GM19239 (cell line): ENCODE data around the gene PSMD1.
"Not testable (repeated sequence)": the region's sequence is repeated elsewhere in the genome, so short reads cannot be mapped to it uniquely, and the experiment has no call there.

Experiments used
- DNase-seq: peaks from one replicate; pipeline ENCODE4 v3.0.0; 2011; ENCODE audit warnings: low spot score; ENCODE audit not compliant: insufficient read length
- FAIRE-seq: peaks from 2 replicates; lab custom pipeline; 2011; peaks lifted over from hg19 to GRCh38; lab: Jason Lieb, UNC

The PSMD1 gene

DNA sequence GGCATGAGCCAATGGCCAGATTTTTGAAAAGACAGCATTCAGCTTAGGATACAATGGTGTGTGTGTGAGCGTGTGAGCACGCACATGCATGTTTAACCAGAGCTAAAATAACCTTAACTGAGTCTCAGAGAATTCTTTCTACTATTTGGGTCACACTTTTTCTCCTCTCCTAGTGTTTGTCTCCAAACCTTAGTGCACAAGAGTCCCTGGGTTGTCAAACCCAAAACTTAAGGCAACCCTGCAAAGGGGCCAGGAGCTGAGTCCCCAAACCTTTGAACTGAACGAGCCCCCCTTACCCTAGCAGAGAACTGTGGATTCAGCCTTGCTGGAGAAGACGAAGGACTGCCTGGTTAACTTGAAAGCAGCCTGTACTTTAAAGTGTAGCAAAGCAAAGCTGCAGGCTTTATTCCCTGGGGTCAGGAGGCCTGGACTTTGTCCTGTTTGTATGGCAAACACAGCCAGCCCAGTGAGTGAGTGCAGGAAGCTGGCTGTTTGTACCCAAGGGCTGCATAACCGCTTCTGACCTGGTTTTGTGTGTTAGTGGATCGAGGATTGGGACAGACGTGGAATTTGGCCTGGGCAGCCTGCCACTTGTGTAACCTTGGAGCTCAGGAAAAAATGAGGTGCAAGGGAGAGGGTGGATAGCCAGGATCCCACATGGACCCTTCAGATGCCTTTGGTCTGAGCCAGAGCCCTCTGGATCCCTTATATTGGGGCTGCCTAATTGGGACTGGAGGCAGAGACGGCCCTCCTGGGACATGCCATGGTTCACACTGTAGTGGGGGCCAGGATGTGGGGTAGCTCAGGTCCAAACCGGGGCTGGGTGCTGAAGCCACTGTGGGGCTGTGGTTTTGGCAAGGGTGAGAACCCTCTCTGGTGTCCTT is 6.4 kb upstream of the PSMD1 start:
- no peak for DNase-seq
- FAIRE-seq, result no peak

DNA sequence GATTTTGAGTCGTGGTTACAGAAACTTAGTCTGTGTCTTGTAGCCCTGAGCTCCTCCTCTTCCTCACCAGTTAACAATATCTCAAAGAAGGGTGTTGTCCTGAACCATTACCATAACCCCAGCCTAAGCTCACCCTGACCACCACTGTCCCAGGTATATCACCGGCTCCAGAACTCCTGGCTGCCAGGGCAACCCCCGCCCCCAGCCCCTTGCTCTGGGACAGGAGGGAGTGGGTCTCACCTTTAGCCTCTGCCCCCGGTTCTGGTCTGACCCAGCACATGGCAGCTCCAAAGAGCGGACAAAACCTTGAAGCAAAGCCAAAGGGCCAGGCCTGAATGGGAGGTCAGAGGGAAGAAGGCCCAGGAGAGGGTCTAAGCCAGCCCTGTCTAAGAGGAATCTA is 5.6 kb upstream of the PSMD1 start:
- DNase-seq, result no peak
- no peak for FAIRE-seq

DNA sequence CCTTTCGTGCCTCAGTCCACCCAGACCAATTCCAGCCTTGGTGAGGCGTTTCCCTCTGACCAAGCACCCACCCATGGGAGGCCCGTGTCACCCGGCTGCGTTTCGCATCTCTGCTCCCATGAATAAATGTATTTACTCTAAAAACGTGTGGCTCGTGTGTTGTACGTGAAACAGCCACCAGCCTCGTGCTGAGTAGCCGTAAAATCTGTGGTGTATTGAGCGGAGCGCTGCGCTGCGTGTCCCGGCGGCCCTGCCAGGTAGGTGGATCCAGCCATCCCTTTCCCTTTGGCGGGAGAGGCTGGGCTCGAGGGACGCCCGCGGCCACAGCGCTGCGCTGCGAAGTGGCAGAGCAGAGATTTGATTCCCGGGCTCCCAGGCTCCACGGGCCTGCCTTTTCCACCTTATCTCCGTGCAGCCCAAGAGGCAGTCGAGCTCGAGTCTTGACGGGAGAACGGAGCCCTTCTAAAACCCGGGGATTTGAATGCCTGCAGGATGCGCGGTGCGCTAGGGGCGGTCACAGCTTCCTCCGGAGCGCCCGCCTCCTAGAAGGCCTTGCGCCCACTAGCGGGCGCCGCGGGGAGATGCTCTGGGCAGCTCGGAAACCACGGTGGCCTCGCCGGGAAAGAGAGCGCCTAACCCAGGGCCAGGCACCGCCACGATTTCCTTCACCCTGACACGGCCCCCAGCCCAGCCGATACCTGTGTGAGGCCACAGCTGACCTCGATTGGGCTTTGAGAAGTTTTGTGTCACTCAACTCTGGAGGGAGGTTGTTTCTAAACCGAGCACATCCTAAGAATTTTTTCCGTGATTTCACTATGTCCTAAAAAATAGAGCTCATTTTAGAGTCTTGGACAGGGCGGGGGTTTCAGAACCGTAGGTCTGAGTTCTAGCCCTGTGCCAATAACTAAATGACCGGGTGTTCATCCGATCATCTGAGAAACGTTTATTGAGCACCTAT is 3.9 kb upstream of the PSMD1 start:
- DNase-seq (peak; percentile 74), FAIRE-seq (peak; percentile 83)

DNA sequence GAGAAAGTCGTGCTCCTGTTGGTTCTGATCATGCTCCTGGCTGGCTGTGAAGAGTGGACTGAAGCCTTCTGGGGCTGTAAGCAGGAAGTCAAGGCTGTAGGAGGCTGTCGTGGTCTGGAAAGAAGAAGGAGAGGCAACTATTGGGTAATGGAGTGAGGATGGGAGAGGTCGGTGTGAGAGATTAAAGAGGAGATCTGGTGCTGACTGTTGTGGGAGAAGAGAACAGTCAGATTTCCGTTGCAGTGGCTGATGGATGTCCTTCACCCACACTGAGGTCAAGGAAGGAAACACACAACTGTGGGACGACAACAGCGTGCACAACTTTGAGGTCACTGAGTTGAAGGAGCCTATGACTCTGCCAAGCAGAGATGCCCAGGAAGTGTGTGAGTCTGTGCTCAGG is 2.8 kb upstream of the PSMD1 start:
- no peak for FAIRE-seq
- no peak for DNase-seq

- FAIRE-seq, result peak; percentile 71
These were observed 923 bp downstream of the PSMD1 start for GRCh38 chr2:231057590-231057989.

GRCh38 chr2:231058761-231059550 is 2.3 kb downstream of the PSMD1 start:
- FAIRE-seq, result no peak
- no peak for DNase-seq

More at GRCh38 chr2:231057590-231057989, 923 bp downstream of the PSMD1 start:
- no peak for DNase-seq

GRCh38 chr2:231059756-231060155 is 3.1 kb downstream of the PSMD1 start:
- DNase-seq (no peak), FAIRE-seq (no peak)

DNA sequence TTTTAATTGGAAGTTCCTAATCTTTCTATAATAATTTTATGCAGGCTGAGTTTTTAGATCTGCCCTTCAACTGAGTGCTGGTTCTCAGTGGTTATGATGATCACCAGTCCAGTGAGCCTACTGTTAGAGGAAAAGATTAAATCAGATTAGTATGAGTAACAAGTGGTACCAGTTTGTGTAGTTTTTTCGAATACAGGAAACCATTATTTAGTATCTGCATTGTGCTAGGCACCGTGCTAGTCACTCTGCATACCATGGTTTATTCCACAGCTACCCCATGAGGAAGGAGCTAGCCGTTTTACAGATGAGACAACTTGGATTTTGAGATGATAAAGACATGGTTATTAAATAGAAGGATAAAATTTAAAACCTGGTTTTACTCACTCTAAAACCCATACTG is 6.1 kb downstream of the PSMD1 start:
- FAIRE-seq (no peak), DNase-seq (no peak)

DNA sequence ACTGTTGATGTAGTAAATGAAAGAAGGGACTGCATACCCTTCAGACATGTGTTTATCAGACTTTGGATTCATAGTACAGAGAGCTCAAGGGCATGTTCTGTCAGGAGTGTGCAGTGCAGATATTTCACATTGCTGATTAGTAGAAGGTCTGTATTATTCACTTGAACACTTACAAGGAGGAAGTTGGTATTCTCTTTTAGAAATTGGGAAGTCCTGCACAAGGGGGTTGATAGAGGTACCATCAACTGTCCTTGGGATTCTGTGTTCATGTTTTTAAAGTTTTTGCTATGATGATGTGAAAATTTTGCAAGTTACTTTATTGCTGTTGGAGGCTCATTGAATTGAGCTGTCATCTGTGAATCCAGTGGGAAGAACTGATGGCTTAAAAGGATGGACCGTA is 6.7 kb downstream of the PSMD1 start:
- DNase-seq (no peak), FAIRE-seq (no peak)

DNA sequence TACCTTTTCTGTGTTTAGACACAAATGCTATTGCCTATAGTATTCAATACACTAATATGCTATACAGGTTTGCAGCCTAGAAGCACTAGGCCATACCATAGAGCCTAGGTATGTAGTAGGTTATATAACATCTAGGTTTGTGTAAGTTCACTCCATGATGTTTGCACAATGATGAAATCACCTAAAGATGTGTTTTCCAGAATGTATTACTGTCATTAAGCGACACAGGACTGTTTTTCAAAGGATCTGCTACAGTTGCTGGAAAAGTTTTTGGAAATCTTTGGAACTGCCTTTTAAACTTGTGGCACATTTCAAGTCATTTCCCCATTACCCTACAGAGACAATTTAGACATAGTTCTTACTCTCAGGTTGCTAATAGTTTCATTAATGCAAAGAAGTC is 9.3 kb downstream of the PSMD1 start:
- no peak for FAIRE-seq

DNA sequence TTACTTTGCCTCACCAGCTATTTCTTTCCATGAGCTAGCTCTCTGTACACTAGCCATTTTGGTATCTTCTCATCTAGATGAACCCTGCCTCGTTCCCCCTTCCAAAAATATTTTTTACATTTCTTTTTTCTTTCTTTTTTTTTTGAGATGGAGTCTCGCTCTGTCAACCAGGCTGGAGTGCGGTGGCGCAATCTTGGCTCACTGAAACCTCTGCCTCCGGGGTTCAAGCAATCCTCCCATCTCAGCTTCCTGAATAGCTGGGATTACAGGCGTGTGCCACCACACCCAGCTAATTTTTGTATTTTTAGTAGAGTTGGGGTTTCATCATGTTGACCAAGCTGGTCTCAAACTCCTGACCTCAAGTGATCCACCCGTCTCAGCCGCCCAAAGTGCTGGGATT is 10.9 kb downstream of the PSMD1 start:
- not testable (repeated sequence) for FAIRE-seq, DNase-seq

More for the DNA sequence above, 9.3 kb downstream of the PSMD1 start:
- DNase-seq, result no peak

- no peak for DNase-seq
- peak; percentile 14 for FAIRE-seq
These were observed 12.0 kb downstream of the PSMD1 start for GRCh38 chr2:231068525-231069222.

- FAIRE-seq (no peak), DNase-seq (no peak)
These were observed 12.8 kb downstream of the PSMD1 start for GRCh38 chr2:231069379-231070054.

GRCh38 chr2:231084565-231084964 is 27.9 kb downstream of the PSMD1 start:
- FAIRE-seq, result no peak

GRCh38 chr2:231088754-231089153 is 32.1 kb downstream of the PSMD1 start:
- no peak for DNase-seq
- FAIRE-seq, result no peak

More at GRCh38 chr2:231084565-231084964, 27.9 kb downstream of the PSMD1 start:
- no peak for DNase-seq

- no peak for DNase-seq
- no peak for FAIRE-seq
These were observed 37.3 kb downstream of the PSMD1 start for GRCh38 chr2:231093933-231094332.

GRCh38 chr2:231094736-231095346 is 38.2 kb downstream of the PSMD1 start:
- DNase-seq (no peak), FAIRE-seq (no peak)

DNA sequence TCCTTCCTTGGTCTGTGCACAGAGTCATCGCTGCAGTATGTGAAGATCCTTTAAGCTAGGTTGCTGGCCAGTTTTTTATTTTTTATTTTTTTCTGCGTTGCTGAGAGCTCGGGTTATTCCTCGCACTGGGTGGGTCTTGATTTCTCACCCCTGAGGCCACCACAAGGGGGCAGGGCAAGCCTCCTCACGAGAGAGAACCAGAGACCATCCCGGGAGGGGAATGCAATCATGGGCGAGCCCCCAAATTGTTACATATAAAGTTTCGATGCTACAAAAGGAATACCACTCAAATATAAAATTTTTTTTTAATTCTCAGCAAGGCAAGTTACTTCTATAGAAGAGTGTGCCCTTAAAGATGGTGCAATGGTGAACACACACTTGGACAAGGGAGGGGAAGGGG is 43.3 kb downstream of the PSMD1 start:
- DNase-seq, result no peak
- no peak for FAIRE-seq
